ENCODE measurements around the gene NTM. TPM values are rescaled to one million over a fixed set of nuclear protein-coding genes. Genes with fewer than 3 reads are reported as not detected.

Gene NTM
- total RNA-seq, 1 experiment from 2014 or later: not detected

- H3K4me2 ChIP-seq (ENCODE audit: low read length): no peak overlapping the region
- RAD21 ChIA-PET (ENCODE audit: low non-redundant PET in 1 of 2, low total read pairs in 2 of 2, uncharacterized antibody in 2 of 2, unreplicated experiment in 2 of 2): no interaction called here
- no peaks in the 10 kb centered on the region for H3K4me1 ChIP-seq (ENCODE audit: control insufficient read depth in 1 of 2, insufficient read depth in 2 of 2, low read length in 2 of 2)
- CTCF ChIA-PET: no interaction called here
- no peaks in the 10 kb centered on the region for H3K9me2 ChIP-seq (ENCODE audit: insufficient read depth)
- no peak overlapping the region for H2AFZ ChIP-seq (ENCODE audit: low read depth, low read length, poor library complexity, severe bottlenecking)
- H3K27ac ChIP-seq (ENCODE audit: low read depth, low read length): no peak overlapping the region
- intact Hi-C loops (cut with micrococcal nuclease): no loop called here
- H3K9me3 ChIP-seq (ENCODE audit: control insufficient read depth in 1 of 2, insufficient read depth in 1 of 2, low read depth in 1 of 2, low read length in 2 of 2): peaks cover 4 to 32% of the 10 kb centered on the region in 2 experiments; a peak in 2 of 4 replicates
- DNase-seq (ENCODE audit: low read depth, low spot score) (no peak), ATAC-seq (no peak)
- H3K27me3 ChIP-seq (ENCODE audit: insufficient read depth, low read length): no peaks in the 10 kb centered on the region
- no peaks in the 10 kb centered on the region for H3K36me3 ChIP-seq (ENCODE audit: control insufficient read depth in 1 of 2, insufficient read depth in 2 of 2, low read length in 2 of 2)
- POLR2A ChIA-PET: no interaction called here
- TF ChIP-seq TCF7L2 (IDR thresholded peaks at IDR 0.05; ENCODE audit: borderline replicate concordance, extremely low read depth, insufficient read depth, insufficient read length) (no peak), POLR2A (IDR thresholded peaks at IDR 0.05; ENCODE audit: borderline replicate concordance, extremely low read depth, insufficient read depth, insufficient read length) (no peak), ZBTB33 (IDR thresholded peaks at IDR 0.05; ENCODE audit: extremely low read depth, insufficient replicate concordance, low read length) (no peak), SIN3A (IDR thresholded peaks at IDR 0.05; ENCODE audit: low read depth) (no peak), FOSL1 (IDR thresholded peaks at IDR 0.05; ENCODE audit: low read depth) (no peak), REST (IDR thresholded peaks at IDR 0.05; ENCODE audit: low read depth) (no peak), POLR2AphosphoS5 (IDR thresholded peaks at IDR 0.05; ENCODE audit: low read depth, low read length) (no peak), ZFX (IDR thresholded peaks at IDR 0.05) (no peak), YY1 (IDR thresholded peaks at IDR 0.05; ENCODE audit: extremely low read depth, insufficient replicate concordance, low read depth, low read length) (no peak), CTCF (IDR thresholded peaks at IDR 0.05 in 2 of 3, conservative IDR thresholded peaks at IDR 0.05 in 1 of 3; ENCODE audit: borderline replicate concordance in 1 of 3, insufficient read depth in 1 of 3, low read depth in 2 of 3, low read length in 2 of 3) (no peak), EGR1 (IDR thresholded peaks at IDR 0.05; ENCODE audit: low read depth) (no peak), ELF1 (IDR thresholded peaks at IDR 0.05; ENCODE audit: borderline replicate concordance, low read depth) (no peak), JUND (IDR thresholded peaks at IDR 0.05) (no peak), CEBPB (IDR thresholded peaks at IDR 0.05; ENCODE audit: low read depth) (no peak), MAX (IDR thresholded peaks at IDR 0.05) (no peak), ATF3 (IDR thresholded peaks at IDR 0.05) (no peak)
- BruUV-seq (replicated peaks): no TSS peak
- H4K20me1 ChIP-seq (ENCODE audit: insufficient read depth): no peaks in the 10 kb centered on the region
- no peaks in the 10 kb centered on the region for H3K79me2 ChIP-seq (ENCODE audit: insufficient read depth, low read length)
- no peak overlapping the region for H3K4me3 ChIP-seq (replicated peaks in 1 of 2; ENCODE audit: low read depth in 1 of 2, low read length in 2 of 2)
- H3K9ac ChIP-seq (ENCODE audit: low read length): no peak overlapping the region
These were observed 886.3 kb downstream of the NTM start for GRCh38 chr11:132256528-132257279.

Measured in HCT116 (cell line).